A673 (cell line): ENCODE measurements around the gene CHIC2. TPM values are rescaled to one million over a fixed set of nuclear protein-coding genes. Genes with fewer than 3 reads are reported as not detected.

Experiments used
- BruUV-seq: library from RNA; stranded (reverse); fragments of 400-500 nt; replicated peaks from 2 replicates; lab custom pipeline; 2021; lab: Mats Ljungman, UMichigan
- CTCF ChIA-PET: fragments of 300-600 bp; sonication (Branson Sonifier 250); formaldehyde crosslinking; loops from one replicate; lab custom pipeline; 2022; ENCODE audit warnings: antibody characterized with exemption; lab: Charles Lee
- POLR2A ChIA-PET: fragments of 300-600 bp; sonication (Branson Sonifier 250); formaldehyde crosslinking; loops from one replicate; lab custom pipeline; 2022; ENCODE audit warnings: antibody characterized with exemption; ENCODE audit not compliant: low non-redundant PET; lab: Charles Lee
- DNase-seq: peaks from one replicate; pipeline ENCODE4 v3.0.0-alpha.2; 2015; ENCODE audit warnings: low spot score
- H3K27ac ChIP-seq: fragments of 200-600 bp; sonication (generic); 2 replicates; pipeline ENCODE4 v1.5.1; 2016; ENCODE audit warnings: mixed run types, low read depth, mild to moderate bottlenecking, mixed read lengths, antibody characterized with exemption, low read length; ENCODE audit not compliant: poor library complexity, severe bottlenecking
- H3K27me3 ChIP-seq: fragments of 200-600 bp; sonication (generic); replicated peaks from 2 replicates; pipeline ENCODE4 v1.6.1; 2017; ENCODE audit warnings: mixed run types, low read depth, mild to moderate bottlenecking, mixed read lengths, antibody characterized with exemption, low read length; ENCODE audit not compliant: insufficient read depth, poor library complexity
- H3K36me3 ChIP-seq: fragments of 200-600 bp; sonication (generic); 2 replicates; pipeline ENCODE4 v1.6.1; 2016; ENCODE audit warnings: mixed run types, mild to moderate bottlenecking, mixed read lengths, antibody characterized with exemption, low read length; ENCODE audit not compliant: insufficient read depth, poor library complexity, severe bottlenecking
- H3K4me1 ChIP-seq: fragments of 200-600 bp; sonication (generic); 2 replicates; pipeline ENCODE4 v1.6.1; 2017; ENCODE audit warnings: mixed run types, mild to moderate bottlenecking, mixed read lengths, antibody characterized with exemption, low read length; ENCODE audit not compliant: insufficient read depth, poor library complexity, severe bottlenecking
- H3K4me3 ChIP-seq: fragments of 200-600 bp; sonication (generic); 2 replicates; pipeline ENCODE4 v1.5.1; 2016; ENCODE audit warnings: low read depth, mixed run types, mild to moderate bottlenecking, mixed read lengths, low read length; ENCODE audit not compliant: poor library complexity, severe bottlenecking
- H3K9me3 ChIP-seq: fragments of 200-600 bp; sonication (generic); 2 replicates; pipeline ENCODE4 v1.6.1; 2016; ENCODE audit warnings: mixed run types, low read depth, mild to moderate bottlenecking, mixed read lengths, antibody characterized with exemption, low read length; ENCODE audit not compliant: poor library complexity, severe bottlenecking
- CTCF ChIP-seq: fragments of 300-800, 200-600 bp; sonication (generic); conservative IDR thresholded peaks from 2 replicates; pipeline ENCODE4 v1.5.1; 2017; ENCODE audit warnings: low read depth, mild to moderate bottlenecking, antibody characterized with exemption, low read length, moderate library complexity, mixed read lengths
- EZH2 ChIP-seq: fragments of 200-600 bp; sonication (generic); IDR thresholded peaks from 2 replicates; pipeline ENCODE4 v1.6.1; 2017; ENCODE audit warnings: borderline replicate concordance, low read depth, mild to moderate bottlenecking, mixed read lengths, antibody characterized with exemption, low read length; ENCODE audit not compliant: poor library complexity, severe bottlenecking
- intact Hi-C: fragments of 100-400 bp; cut with micrococcal nuclease; formaldehyde crosslinking; loops from one replicate; pipeline ENCODE4 v1.10.0; 2022; ENCODE audit not compliant: unreplicated experiment
- total RNA-seq: library from RNA; stranded (reverse); gene quantifications from 2 replicates; pipeline ENCODE4 v1.2.3, GENCODE V29; 2021

CHIC2 gene
- total RNA-seq, 1 experiment from 2014 or later, result 8.1 TPM

DNA sequence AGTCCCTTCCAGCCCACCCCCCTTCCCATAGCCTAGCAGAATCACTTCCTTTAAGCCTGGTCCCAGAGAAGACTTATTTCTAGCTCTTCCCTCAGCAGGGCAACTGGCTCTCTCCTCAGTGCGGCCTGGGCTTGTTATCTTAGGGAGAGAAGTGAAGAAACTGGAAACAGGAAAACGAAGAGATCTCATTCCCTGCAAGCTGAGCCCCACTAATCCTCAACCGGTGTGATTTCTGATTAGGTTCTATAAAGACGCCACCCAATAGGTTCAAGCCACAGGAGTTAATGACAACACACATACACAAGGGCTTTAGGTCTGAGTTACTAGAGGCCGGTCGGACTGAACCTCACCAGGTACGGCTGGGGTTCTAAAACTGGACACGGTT is 38.8 kb upstream of the CHIC2 start:
- H3K9me3 ChIP-seq, result no peaks in the 10 kb centered on the region
- intact Hi-C loops, result no loop called here
- no TSS peak for BruUV-seq
- ChIA-PET CTCF (no interaction called here), POLR2A (no interaction called here)
- no peak overlapping the region for H3K27ac ChIP-seq
- H3K4me3 ChIP-seq, result no peak overlapping the region
- H3K36me3 ChIP-seq, result no peaks in the 10 kb centered on the region
- H3K27me3 ChIP-seq, result peaks cover 75% of the 10 kb centered on the region
- DNase-seq, result no peak
- no peak for TF ChIP-seq EZH2
- no peak for TF ChIP-seq CTCF
- no peaks in the 10 kb centered on the region for H3K4me1 ChIP-seq

GRCh38 chr4:54102531-54103106 is 38.2 kb upstream of the CHIC2 start:
- no peaks in the 10 kb centered on the region for H3K4me1 ChIP-seq
- intact Hi-C loops, result no loop called here
- H3K36me3 ChIP-seq, result no peaks in the 10 kb centered on the region
- ChIA-PET CTCF (no interaction called here), POLR2A (no interaction called here)
- BruUV-seq, result no TSS peak
- no peak for TF ChIP-seq CTCF
- TF ChIP-seq EZH2, result no peak
- no peaks in the 10 kb centered on the region for H3K9me3 ChIP-seq
- H3K27me3 ChIP-seq, result peaks cover 81% of the 10 kb centered on the region
- no peak for DNase-seq
- H3K4me3 ChIP-seq, result no peak overlapping the region
- no peak overlapping the region for H3K27ac ChIP-seq

GRCh38 chr4:54101190-54102041 is 37.0 kb upstream of the CHIC2 start:
- ChIA-PET CTCF (no interaction called here), POLR2A (no interaction called here)
- no peak for DNase-seq
- TF ChIP-seq CTCF (no peak), EZH2 (peak; percentile 58)
- H3K4me3 ChIP-seq, result no peak overlapping the region
- H3K36me3 ChIP-seq, result no peaks in the 10 kb centered on the region
- H3K9me3 ChIP-seq, result no peaks in the 10 kb centered on the region
- intact Hi-C loops, result no loop called here
- BruUV-seq, result no TSS peak
- H3K4me1 ChIP-seq, result no peaks in the 10 kb centered on the region
- no peak overlapping the region for H3K27ac ChIP-seq
- H3K27me3 ChIP-seq, result peaks cover 88% of the 10 kb centered on the region
